Measurements from ENCODE around the gene GAA.

DNA sequence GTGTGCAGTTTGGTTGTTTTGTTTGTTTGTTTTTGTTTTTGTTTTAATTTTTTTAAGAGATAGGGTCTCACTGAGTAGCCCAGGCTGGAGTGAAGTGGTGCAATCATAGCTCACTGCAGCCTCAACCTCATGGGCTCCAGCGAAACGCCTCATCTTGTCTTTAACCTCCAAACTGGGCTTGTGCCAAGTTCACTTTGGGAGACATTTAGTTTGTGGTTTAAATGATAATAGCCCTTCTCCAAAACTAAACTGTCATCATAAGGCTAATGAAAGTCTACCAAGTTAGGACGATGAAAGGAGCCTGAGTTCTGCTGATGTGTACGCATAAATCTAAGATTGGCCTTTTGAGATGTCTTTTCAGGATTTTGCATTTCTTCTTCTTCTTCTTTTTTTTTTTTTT lies 62.0 kb downstream of the GAA start:
- TF ChIP-seq, protein P1, sequence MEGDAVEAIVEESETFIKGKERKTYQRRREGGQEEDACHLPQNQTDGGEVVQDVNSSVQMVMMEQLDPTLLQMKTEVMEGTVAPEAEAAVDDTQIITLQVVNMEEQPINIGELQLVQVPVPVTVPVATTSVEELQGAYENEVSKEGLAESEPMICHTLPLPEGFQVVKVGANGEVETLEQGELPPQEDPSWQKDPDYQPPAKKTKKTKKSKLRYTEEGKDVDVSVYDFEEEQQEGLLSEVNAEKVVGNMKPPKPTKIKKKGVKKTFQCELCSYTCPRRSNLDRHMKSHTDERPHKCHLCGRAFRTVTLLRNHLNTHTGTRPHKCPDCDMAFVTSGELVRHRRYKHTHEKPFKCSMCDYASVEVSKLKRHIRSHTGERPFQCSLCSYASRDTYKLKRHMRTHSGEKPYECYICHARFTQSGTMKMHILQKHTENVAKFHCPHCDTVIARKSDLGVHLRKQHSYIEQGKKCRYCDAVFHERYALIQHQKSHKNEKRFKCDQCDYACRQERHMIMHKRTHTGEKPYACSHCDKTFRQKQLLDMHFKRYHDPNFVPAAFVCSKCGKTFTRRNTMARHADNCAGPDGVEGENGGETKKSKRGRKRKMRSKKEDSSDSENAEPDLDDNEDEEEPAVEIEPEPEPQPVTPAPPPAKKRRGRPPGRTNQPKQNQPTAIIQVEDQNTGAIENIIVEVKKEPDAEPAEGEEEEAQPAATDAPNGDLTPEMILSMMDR (IDR thresholded peaks at IDR 0.05), result no peak
- no peak for TF ChIP-seq POLR2AphosphoS5 (IDR thresholded peaks at IDR 0.05)

Measured in breast epithelium (tissue), 3 donors.